GM23248 (cell line): Measurements from ENCODE around the gene LILRB5.

Experiments used
- EZH2 ChIP-seq: fragments of 200-600 bp; sonication (generic); IDR thresholded peaks from 2 replicates; pipeline ENCODE4 v1.6.1; 2018; ENCODE audit warnings: antibody characterized with exemption, mild to moderate bottlenecking; ENCODE audit not compliant: insufficient read depth, poor library complexity, severe bottlenecking
- EZH2phosphoT487 ChIP-seq: fragments of 200-600 bp; sonication (generic); IDR thresholded peaks from 2 replicates; pipeline ENCODE4 v1.6.1; 2018; ENCODE audit warnings: antibody characterized with exemption, moderate library complexity, mild to moderate bottlenecking, low read depth; ENCODE audit not compliant: insufficient read depth

DNA sequence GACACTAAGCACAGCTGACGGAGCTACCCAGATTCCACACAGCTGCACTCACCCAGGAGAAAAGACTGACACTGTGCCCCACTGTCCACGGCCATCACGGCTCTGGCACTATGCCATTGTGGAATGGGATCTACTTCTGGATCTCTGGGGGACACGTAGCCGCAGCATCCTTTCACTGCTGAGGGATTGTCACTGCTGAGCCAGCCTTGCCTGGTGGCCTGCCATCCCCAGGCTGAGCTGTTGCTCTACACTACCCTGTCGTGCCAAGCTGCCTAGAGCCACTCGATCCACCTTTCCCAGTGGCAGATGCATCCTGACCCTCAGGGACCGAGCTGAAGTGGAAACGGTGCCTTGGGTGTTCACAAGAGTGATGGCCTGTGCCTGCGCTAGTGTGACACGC is 5.0 kb upstream of the LILRB5 start:
- TF ChIP-seq EZH2phosphoT487 (no peak), EZH2 (no peak)
